Measurements from ENCODE around the gene ELMOD2.
"Not testable (repeated sequence)": the region's sequence is repeated elsewhere in the genome, so short reads cannot be mapped to it uniquely, and the experiment has no call there.

ELMOD2 gene

DNA sequence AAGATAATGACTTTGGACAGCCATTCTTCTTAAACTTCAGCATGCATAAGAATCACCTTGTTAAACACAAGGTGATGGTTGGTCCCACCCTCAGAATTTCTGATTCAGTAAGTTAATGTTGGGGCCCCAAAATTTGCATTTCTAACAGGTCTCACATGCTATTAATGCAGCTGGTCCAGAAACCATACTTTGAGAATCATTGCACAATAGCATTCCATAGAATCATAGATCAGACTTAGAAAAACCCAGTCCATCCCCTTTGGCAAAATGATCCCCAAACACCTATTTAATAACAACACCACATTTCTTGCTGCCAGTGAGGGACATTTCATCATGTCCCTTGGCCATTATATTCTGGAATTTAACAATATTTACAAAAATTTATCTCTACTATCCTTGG, 19.7 kb upstream of the ELMOD2 start:
- no peak overlapping the region for H3K4me3 ChIP-seq (ENCODE audit: control insufficient read depth, low read depth, low read length)
- no peak for TF ChIP-seq CTCF (IDR thresholded peaks at IDR 0.05; ENCODE audit: control insufficient read depth, insufficient read depth, low read depth, low read length, missing control alignments)
- DNase-seq (ENCODE audit: low read depth) = no peak

- H3K4me3 ChIP-seq (ENCODE audit: control insufficient read depth, low read depth, low read length); DNase-seq (ENCODE audit: low read depth): not testable (repeated sequence)
These were observed 10.2 kb upstream of the ELMOD2 start for GRCh38 chr4:140513765-140514164.

DNA sequence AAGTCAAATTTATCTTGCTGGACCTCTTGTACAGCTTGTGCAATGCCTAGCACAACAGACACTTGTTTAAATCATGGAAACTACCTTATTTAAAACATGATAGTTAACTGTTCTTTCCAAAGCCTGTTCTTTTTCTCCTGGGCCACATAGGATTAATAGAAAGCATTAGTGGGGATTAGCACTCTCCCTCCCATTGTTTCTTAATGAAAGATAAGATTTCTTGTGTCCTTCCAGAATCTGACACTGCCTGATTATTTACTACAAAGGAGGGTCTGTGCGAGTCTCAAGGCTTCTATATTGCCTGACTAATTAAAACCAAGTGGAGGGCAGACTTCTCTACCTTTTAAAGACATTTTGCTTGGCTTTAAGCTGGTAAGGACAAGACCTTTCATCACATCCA, 8.5 kb upstream of the ELMOD2 start:
- TF ChIP-seq CTCF (IDR thresholded peaks at IDR 0.05; ENCODE audit: control insufficient read depth, insufficient read depth, low read depth, low read length, missing control alignments) = no peak
- DNase-seq (ENCODE audit: low read depth) = no peak
- no peak overlapping the region for H3K4me3 ChIP-seq (ENCODE audit: control insufficient read depth, low read depth, low read length)

GRCh38 chr4:140523370-140523856, 555 bp upstream of the ELMOD2 start:
- no peak for TF ChIP-seq CTCF (IDR thresholded peaks at IDR 0.05; ENCODE audit: control insufficient read depth, insufficient read depth, low read depth, low read length, missing control alignments)
- H3K4me3 ChIP-seq (ENCODE audit: control insufficient read depth, low read depth, low read length) = peak overlapping the region; percentile 55
- no peak for DNase-seq (ENCODE audit: low read depth)

DNA sequence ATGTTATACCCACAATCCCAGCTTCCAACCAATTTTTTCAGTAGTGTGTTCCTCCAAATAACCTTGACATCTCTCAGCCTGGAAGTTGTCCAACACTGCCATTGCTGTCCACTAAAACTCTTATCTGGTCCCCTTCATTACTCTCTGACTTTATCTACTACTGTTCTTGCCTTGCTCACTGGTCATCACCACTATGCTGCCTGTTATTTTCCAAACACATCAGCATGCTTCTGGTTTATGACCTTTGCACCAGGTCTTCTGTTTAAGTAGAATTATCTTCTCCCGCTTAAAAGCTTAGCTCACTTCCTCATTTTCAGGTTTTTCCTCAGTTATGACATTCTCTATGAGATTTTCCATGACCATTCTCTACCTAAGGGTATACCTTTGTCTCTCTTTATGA, 5.5 kb downstream of the ELMOD2 start:
- TF ChIP-seq CTCF (IDR thresholded peaks at IDR 0.05; ENCODE audit: control insufficient read depth, insufficient read depth, low read depth, low read length, missing control alignments) = no peak
- no peak overlapping the region for H3K4me3 ChIP-seq (ENCODE audit: control insufficient read depth, low read depth, low read length)
- no peak for DNase-seq (ENCODE audit: low read depth)

GRCh38 chr4:140533951-140534480, 10.0 kb downstream of the ELMOD2 start:
- no peak for DNase-seq (ENCODE audit: low read depth)

More at GRCh38 chr4:140533951-140534480, 10.0 kb downstream of the ELMOD2 start:
- no peak for TF ChIP-seq CTCF (IDR thresholded peaks at IDR 0.05; ENCODE audit: control insufficient read depth, insufficient read depth, low read depth, low read length, missing control alignments)
- H3K4me3 ChIP-seq (ENCODE audit: control insufficient read depth, low read depth, low read length) = no peak overlapping the region
